GM19395 (cell line): Measurements from ENCODE around the gene SPATA21.
"Not testable (repeated sequence)": the region's sequence is repeated elsewhere in the genome, so short reads cannot be mapped to it uniquely, and the experiment has no call there.

Source experiments
- ATAC-seq: cut with Tn5 transposase; IDR thresholded peaks from one replicate; pipeline ENCODE4 v1.9.1; 2021; ENCODE audit warnings: mild to moderate bottlenecking, moderate library complexity; ENCODE audit not compliant: unreplicated experiment

Gene SPATA21

DNA sequence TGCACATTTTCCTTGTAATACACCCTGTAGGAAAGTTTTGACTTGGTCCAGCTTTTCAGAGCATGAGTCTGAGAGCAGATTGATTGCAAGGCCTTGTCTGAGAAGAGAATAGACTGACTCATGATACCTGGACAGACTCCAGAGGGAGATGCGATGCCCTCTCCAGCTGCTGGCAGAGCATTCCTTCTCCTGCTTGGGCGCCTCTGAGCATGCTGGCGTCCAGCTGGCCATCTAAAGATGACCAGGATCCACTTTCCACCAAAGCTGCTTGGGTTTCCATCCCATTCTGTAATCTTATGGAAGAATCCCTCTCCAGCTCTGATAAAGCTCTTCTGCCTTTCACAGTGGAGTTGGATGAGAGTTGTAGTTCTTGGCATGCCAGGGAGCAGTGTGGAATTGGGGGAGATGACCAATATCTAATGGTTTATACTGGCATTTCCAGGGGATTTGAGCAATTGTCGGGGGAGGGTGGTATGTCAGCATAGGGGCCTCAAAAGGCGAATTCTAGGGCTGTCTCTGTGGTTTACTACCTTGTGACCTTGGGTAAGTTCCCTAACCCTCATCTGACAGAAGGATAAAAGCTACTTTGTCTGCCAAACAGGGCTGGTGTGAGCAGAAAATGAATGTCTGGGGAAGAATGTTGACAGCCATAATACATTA is 50.6 kb downstream of the SPATA21 start:
- no peak for ATAC-seq

DNA sequence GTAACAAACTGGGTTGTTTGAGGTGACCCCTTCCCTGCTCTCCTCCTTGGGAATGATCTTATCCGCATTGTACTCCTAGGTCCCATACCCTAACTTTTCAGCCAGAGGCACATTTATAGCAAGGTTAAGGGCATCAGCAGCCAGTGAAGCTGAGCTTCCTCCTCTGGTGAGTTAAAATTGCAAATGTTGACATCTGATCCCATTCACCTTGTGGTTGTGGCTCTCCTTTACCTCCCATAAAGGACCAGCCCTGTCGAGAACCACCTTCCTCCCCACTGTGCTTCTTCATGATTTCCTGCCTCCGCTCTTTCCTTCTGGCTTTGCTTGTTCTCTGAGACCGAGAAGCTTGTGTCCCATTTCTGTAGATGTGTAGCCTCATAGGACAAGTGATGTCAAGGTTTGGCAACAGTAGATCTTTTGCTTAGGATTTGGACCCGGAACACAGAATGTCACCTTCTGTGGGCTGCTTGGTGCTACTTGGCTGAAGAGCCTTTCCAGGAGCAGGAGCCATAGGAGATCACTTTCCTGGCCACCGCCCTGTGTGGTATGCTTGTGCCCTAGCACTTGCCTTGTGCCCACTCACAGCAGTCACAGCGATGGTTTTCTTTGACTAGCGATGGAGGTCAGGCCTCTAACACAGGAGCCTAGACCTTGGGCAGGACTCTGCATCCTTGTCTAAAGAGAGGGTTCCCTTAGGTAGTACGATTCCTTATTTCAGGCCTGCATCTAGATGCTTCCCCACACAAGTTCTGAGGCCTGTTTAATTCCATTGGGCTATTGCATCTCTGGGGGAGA is 51.4 kb downstream of the SPATA21 start:
- ATAC-seq, result no peak

GRCh38 chr1:16383888-16384287 is 53.3 kb downstream of the SPATA21 start:
- ATAC-seq, result no peak

- no peak for ATAC-seq
These were observed 56.4 kb downstream of the SPATA21 start for GRCh38 chr1:16380868-16381267.

- no peak for ATAC-seq
These were observed 58.8 kb downstream of the SPATA21 start for GRCh38 chr1:16378443-16378842.

DNA sequence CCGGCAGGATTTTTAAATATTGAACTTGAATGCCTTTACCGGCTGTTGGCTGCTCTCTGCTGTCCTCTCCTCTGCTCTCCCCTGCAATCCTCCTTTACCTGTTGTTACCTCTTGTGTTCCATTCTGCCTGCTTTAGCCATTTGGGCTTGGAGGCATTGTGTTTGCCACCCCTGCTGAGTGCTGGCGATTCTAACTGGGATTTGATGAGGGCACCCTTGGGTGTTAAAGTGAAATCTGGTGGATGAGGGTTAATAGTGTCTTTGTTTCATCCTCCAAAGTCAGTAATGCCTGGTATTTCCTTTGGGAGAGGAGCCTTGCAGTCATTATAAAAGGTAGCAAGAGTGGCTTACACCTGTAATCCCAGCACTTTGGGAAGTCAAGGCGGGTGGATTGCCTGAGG is 60.3 kb downstream of the SPATA21 start:
- ATAC-seq, result no peak

- ATAC-seq, result no peak
These were observed 61.5 kb downstream of the SPATA21 start for GRCh38 chr1:16375521-16376340.

GRCh38 chr1:16374266-16374665 is 63.0 kb downstream of the SPATA21 start:
- ATAC-seq, result no peak

GRCh38 chr1:16372535-16373285 is 64.5 kb downstream of the SPATA21 start:
- no peak for ATAC-seq

GRCh38 chr1:16371725-16372124 is 65.5 kb downstream of the SPATA21 start:
- ATAC-seq, result no peak

DNA sequence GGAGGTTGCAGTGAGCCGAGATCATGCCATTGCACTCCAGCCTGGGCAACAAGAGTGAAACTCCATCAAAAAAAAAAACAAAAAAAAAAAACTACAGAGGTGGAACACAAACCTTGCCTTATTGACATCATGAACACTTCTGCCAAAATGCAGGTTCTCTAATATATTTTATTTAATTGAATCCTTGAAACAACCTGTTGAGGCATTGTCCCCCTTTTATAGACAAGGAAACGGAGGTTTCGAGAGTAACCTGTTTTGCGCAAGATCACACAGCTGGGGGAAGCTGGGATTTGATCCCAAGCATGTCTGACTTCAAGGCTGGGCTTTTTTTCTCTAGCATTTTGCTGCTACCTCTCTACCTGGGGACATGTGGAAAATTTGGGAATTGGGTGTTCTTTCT is 67.4 kb downstream of the SPATA21 start:
- no peak for ATAC-seq

GRCh38 chr1:16367968-16368890 is 69.0 kb downstream of the SPATA21 start:
- no peak for ATAC-seq

DNA sequence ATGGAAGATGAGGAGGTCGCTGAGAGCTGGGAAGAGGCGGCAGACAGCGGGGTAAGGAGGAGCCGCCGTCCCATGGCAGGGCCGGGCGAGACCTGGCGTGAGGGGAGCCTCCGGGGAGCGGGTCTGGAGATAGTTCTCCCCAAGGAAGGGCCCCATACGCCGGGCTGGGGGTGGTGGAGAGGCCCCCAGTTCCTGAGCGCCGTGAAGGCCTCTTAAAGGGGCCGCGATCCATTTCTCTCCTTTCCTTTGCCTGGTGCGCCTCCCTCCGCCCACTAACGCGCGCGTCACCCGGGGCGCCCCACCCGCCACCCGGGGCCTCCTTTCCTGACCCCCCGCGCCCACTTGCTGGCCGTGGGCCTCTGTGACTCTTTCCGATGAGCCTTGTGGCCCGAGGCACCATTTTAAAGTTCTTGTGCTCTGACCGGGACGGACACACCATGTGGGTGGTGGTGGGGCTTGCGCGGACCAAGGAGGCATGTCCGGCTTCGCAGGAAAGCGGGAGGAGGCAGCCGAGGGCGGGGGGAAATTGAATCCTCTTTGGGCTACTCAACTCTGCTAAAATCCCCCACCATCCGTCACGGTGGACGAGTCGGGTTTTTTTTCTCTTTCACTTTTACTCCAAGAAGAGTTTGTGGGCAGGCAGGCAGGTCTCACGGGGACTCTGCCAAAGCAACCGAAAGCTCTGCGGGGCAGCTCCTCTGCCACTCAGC is 69.8 kb downstream of the SPATA21 start:
- peak; percentile 69 for ATAC-seq

DNA sequence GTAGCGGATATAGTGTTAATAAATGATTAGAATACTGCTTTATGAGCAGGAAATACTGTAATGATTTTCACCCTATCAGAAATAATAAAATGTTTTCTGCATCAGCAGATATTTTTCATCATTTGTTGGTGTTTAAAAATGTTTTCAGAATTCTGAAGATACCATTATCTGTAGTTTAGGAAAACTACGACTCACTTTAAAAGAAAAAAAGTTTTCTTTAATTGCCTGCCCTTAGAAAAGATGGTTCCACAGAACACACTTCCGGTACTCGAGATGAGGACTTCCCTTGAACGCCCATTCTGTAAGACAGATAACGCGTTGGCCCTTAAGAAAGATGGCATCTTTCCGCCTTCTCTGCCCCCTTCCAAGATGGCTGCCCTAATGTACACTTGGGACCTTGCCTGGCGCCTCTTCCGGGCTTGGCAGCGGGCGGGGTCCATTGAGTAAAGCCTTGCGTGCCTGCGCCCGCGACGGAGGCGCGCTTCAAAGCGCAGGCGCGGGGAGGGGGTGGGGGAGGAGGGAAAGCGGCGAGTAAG is 70.4 kb downstream of the SPATA21 start, which contains the start of gene SZRD1:
Gene SZRD1 (plus strand): TSS at position 521 of the 536 bp plus-strand sequence. CDS start 16 bp downstream, outside the sequence.
- ATAC-seq, result peak; percentile 68

- ATAC-seq, result not testable (repeated sequence)
These were observed 72.1 kb downstream of the SPATA21 start for GRCh38 chr1:16365146-16365498.

GRCh38 chr1:16356867-16357266 is 80.4 kb downstream of the SPATA21 start:
- ATAC-seq, result no peak

DNA sequence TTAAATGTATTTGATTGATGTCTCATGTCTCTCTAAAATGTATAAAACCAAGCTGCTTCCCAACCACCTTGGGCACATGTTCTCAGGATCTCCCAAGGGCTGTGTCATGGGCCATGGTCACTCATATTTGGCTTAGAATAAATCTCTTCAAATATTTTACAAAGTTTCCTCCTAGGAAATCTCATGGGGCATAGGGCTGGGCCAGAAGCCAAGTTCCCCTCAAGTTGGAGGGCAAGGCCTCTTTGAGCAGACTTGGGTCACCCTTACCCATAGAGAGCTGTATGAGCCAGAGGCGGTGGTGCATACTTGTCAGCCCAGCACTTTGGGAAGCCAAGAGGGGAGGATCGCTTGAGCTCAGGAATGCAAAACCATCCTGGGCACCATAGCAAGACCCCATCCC is 82.6 kb downstream of the SPATA21 start:
- ATAC-seq, result no peak

DNA sequence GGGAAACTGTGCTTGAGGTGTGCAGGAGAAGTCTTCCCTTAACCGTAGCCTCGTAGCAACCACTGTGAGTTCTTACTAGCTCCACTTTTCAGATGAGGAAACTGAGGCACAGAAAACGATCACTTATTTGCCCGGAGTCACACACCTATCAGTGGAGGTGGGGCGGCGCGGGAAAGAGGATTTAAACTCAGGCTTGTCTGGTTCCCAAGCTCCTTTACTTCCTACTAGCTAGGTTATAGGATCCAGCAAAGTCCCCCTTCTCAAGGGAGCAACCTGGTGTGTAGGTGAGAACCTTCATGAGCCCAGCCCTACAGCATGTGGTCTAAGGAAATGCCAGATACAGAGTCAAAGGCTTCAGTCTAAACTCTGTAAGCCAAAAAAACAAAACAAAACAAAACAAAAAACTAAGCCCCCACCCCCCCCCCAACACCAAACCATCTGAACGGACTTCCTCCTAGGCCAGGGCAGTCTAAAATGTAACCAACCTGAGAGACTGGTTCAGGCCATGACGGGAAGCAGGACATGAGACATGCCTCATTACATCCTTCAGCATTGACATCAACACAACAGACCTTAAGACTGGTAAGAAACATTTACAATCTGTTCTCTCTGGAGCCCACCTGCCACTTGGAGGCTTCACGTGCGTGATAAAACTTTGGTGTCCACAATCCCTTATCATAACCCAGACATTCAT is 84.2 kb downstream of the SPATA21 start:
- no peak for ATAC-seq
